Stomach smooth muscle (tissue), 2 donors: ENCODE data around the gene CES2.
A peak's percentile ranks its signal among the peaks of the same experiment; 100 is the strongest.
"Not testable (repeated sequence)": the region's sequence is repeated elsewhere in the genome, so short reads cannot be mapped to it uniquely, and the experiment has no call there.

Experiments
- H3K27ac ChIP-seq: one replicate; pipeline ENCODE4 v1.7.0; 2013; ENCODE audit warnings: mild to moderate bottlenecking, low read length, inconsistent platforms
- H3K27me3 ChIP-seq, 2 donors: one replicate each; pipeline ENCODE4 v1.7.0; 2013; ENCODE audit warnings: low read length in 2 of 2; ENCODE audit not compliant: insufficient read depth in 2 of 2, control insufficient read depth in 1 of 2
- H3K36me3 ChIP-seq, 2 donors: one replicate each; pipeline ENCODE4 v1.7.0; 2013; ENCODE audit warnings: low read length in 2 of 2; ENCODE audit not compliant: control insufficient read depth in 2 of 2, insufficient read depth in 2 of 2
- H3K4me1 ChIP-seq: one replicate; pipeline ENCODE4 v1.7.0; 2013; ENCODE audit warnings: low read length; ENCODE audit not compliant: control insufficient read depth, insufficient read depth
- H3K4me3 ChIP-seq, 2 donors: one replicate each; pipeline ENCODE4 v1.7.0; 2013; ENCODE audit warnings: low read length in 2 of 2
- H3K9ac ChIP-seq, 2 donors: one replicate each; pipeline ENCODE4 v1.7.0; 2013; ENCODE audit warnings: low read length in 2 of 2, mild to moderate bottlenecking in 1 of 2
- H3K9me3 ChIP-seq, 2 donors: one replicate each; pipeline ENCODE4 v1.7.0; 2013; ENCODE audit warnings: low read length in 2 of 2; ENCODE audit not compliant: control insufficient read depth in 2 of 2
- donor health status: healthy.
- donor health status: Pancreatic carcinoma.

CES2 gene

GRCh38 chr16:66939366-66939765 lies 4.0 kb downstream of the CES2 start:
- Histone ChIP-seq H3K4me1 (peaks cover 30% of the 10 kb centered on the region), H3K9me3 (no peaks in the 10 kb centered on the region), H3K9ac (no peak overlapping the region), H3K27ac (no peak overlapping the region), H3K27me3 (no peaks in the 10 kb centered on the region), H3K36me3 (peaks cover 54 to 55% of the 10 kb centered on the region in 2 donors), H3K4me3 (no peak overlapping the region)

DNA sequence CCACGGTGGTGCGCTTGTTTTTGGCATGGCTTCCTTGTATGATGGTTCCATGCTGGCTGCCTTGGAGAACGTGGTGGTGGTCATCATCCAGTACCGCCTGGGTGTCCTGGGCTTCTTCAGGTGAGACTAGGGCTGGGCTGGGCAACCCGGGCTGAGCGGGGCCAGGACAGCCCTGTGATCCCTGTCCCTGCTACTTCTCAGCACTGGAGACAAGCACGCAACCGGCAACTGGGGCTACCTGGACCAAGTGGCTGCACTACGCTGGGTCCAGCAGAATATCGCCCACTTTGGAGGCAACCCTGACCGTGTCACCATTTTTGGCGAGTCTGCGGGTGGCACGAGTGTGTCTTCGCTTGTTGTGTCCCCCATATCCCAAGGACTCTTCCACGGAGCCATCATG lies 4.9 kb downstream of the CES2 start:
- Histone ChIP-seq H3K36me3 (peaks cover 54 to 55% of the 10 kb centered on the region in 2 donors), H3K27me3 (no peaks in the 10 kb centered on the region), H3K9ac (no peak overlapping the region), H3K4me1 (peaks cover 27% of the 10 kb centered on the region), H3K27ac (no peak overlapping the region), H3K4me3 (no peak overlapping the region), H3K9me3 (no peaks in the 10 kb centered on the region)

DNA sequence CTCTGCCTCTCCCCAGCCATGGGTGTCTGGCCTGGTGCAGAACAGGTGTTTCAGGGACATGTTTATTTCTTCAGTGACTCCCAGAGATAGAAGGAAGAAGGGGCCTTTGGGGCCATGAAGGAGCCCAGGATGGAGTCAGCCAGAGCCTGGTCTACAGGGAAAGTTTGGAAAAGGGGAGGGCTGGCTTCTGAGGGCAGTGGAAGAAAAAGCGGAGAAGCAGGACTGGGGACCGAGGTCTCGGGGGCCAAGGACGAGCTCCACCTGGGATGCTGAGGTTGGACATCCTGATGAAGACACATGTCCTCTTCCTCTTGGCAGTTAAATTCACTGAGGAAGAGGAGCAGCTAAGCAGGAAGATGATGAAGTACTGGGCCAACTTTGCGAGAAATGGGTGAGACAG lies 7.7 kb downstream of the CES2 start:
- Histone ChIP-seq H3K9ac (no peak overlapping the region), H3K27me3 (no peaks in the 10 kb centered on the region), H3K27ac (no peak overlapping the region), H3K36me3 (peaks cover 46 to 50% of the 10 kb centered on the region in 2 donors), H3K4me1 (peaks cover 5% of the 10 kb centered on the region), H3K4me3 (no peak overlapping the region), H3K9me3 (no peaks in the 10 kb centered on the region)

DNA sequence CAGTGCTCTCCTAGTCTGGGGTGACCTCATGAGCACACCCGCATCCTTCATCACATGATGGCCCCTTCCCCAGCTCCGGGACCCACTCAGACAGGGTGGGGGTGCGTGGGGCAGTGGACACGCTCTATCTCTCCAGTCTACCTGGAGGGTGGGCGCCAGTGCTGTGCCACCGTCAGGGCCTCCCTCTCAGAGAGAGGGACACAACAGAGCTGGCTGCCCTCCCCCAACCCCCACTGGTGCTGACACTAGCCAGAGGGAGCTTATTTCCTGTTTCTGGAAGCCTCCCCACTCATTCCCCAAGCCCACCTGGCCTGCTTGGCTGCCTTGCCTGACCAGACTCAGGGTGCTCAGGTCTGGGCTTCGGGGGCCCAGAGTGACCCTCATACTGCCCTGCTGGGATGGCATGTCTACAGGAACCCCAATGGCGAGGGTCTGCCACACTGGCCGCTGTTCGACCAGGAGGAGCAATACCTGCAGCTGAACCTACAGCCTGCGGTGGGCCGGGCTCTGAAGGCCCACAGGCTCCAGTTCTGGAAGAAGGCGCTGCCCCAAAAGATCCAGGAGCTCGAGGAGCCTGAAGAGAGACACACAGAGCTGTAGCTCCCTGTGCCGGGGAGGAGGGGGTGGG lies 8.2 kb downstream of the CES2 start:
- Histone ChIP-seq H3K27ac (no peak overlapping the region), H3K27me3 (no peaks in the 10 kb centered on the region), H3K9ac (no peak overlapping the region), H3K4me1 (peaks cover 9% of the 10 kb centered on the region), H3K4me3 (no peak overlapping the region), H3K36me3 (peaks cover 43 to 46% of the 10 kb centered on the region in 2 donors), H3K9me3 (no peaks in the 10 kb centered on the region)

GRCh38 chr16:66944054-66944441 lies 8.7 kb downstream of the CES2 start:
- Histone ChIP-seq H3K4me1 (peaks cover 14% of the 10 kb centered on the region), H3K9me3 (no peaks in the 10 kb centered on the region), H3K4me3 (no peak overlapping the region), H3K36me3 (peaks cover 37 to 42% of the 10 kb centered on the region in 2 donors), H3K27ac (no peak overlapping the region), H3K27me3 (no peaks in the 10 kb centered on the region), H3K9ac (no peak overlapping the region)

DNA sequence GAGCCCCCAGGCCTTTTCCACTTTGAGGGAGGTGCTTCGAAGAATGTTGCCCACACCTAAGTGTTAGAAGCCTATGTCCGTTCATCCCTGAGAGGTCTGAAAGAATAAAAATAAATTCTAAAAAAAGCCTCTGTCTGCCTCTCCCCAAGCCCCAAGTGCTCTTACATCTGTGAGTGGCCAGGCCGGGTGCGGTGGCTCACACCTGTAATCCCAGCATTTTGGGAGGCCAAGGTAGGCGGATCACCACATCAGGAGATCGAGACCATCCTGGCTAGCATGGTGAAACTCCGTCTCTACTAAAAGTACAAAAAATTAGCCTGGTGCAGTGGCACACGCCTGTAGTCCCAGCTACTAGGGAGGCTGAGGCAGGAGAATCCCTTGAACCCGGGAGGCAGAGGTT lies 9.7 kb downstream of the CES2 start:
- Histone ChIP-seq H3K4me1 (peaks cover 15% of the 10 kb centered on the region), H3K36me3 (peaks cover 33 to 34% of the 10 kb centered on the region in 2 donors)
- H3K9me3 ChIP-seq, H3K27me3 ChIP-seq, H3K4me3 ChIP-seq, H3K9ac ChIP-seq, H3K27ac ChIP-seq: not testable (repeated sequence)

DNA sequence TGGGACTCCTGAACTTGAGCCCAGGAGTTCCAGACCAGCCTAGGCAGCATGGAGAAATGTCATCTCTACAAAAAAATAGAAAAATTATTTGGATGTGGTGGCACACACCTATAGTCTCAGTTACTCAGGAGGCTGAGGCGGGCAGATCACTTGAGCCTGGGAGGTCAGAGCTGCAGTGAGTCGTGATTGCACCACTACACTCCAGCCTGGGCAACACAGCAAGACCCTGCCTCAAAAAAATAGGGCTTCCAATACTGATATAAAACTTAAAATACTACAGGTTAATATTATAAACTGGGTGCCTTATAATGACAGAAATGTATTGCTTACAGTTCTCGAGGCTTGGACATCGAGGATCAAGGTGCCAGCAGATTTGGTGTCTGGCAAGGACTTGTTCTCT lies 10.6 kb downstream of the CES2 start:
- Histone ChIP-seq H3K27ac (no peak overlapping the region), H3K9ac (no peak overlapping the region), H3K27me3 (peaks cover 0 to 3% of the 10 kb centered on the region in 2 donors), H3K36me3 (peaks cover 25 to 26% of the 10 kb centered on the region in 2 donors), H3K4me1 (peaks cover 15% of the 10 kb centered on the region), H3K9me3 (no peaks in the 10 kb centered on the region), H3K4me3 (no peak overlapping the region)

DNA sequence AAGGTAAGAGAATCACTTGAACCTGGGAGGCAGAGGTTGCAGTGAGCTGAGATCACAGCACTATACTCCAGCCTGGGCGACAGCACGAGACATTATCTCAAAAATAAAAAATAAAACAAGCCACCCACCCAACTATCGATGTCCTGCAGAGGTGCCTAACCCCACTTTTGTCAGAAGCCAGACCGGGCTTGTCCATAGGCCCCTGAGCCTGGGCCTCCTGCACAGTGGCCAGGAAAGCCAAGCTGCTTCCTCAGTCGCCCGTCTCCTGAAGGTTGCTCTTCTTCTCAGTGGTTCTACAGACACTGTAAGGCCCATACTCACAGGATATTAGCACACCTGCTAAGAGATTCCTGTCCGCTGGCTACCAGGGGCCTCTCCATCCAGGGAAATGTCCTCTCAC lies 11.2 kb downstream of the CES2 start:
- H3K4me1 ChIP-seq: peaks cover 15% of the 10 kb centered on the region
- H3K9me3 ChIP-seq: no peaks in the 10 kb centered on the region
- no peak overlapping the region for H3K4me3 ChIP-seq
- no peak overlapping the region for H3K9ac ChIP-seq
- H3K36me3 ChIP-seq: peaks cover 19 to 20% of the 10 kb centered on the region in 2 donors
- H3K27ac ChIP-seq: no peak overlapping the region
- peaks cover 0 to 3% of the 10 kb centered on the region in 2 donors for H3K27me3 ChIP-seq

- peaks cover 15 to 16% of the 10 kb centered on the region in 2 donors for H3K36me3 ChIP-seq
- peaks cover 0 to 6% of the 10 kb centered on the region in 2 donors for H3K27me3 ChIP-seq
- H3K4me1 ChIP-seq: peaks cover 15% of the 10 kb centered on the region
- no peak overlapping the region for H3K27ac ChIP-seq
- no peak overlapping the region for H3K9ac ChIP-seq
- no peaks in the 10 kb centered on the region for H3K9me3 ChIP-seq
- no peak overlapping the region for H3K4me3 ChIP-seq
Observed at GRCh38 chr16:66946974-66947301, 11.6 kb downstream of the CES2 start.

GRCh38 chr16:66947302-66948065 lies 12.2 kb downstream of the CES2 start:
- Histone ChIP-seq H3K9ac (peak overlapping the region in 1 of 2 donors; percentile 55), H3K4me1 (peaks cover 15% of the 10 kb centered on the region), H3K4me3 (peak overlapping the region; percentile 55 to 81), H3K27me3 (peaks cover 0 to 6% of the 10 kb centered on the region in 2 donors), H3K9me3 (no peaks in the 10 kb centered on the region), H3K27ac (no peak overlapping the region), H3K36me3 (peaks cover 10 to 11% of the 10 kb centered on the region in 2 donors)
